Measurements from ENCODE around the gene RPRD1B. TPM values are rescaled to one million over a fixed set of nuclear protein-coding genes. Genes with fewer than 3 reads are reported as not detected.

Gene RPRD1B
- total and polyA plus RNA-seq, 2 experiments from 2014 or later = 7.3 to 24.3 TPM

- no peaks in the 10 kb centered on the region for H3K9me2 ChIP-seq (ENCODE audit: insufficient read depth)
- no peaks in the 10 kb centered on the region for H3K27me3 ChIP-seq (ENCODE audit: insufficient read depth)
- no peak for DNase-seq (ENCODE audit: low spot score)
- H3F3A ChIP-seq (replicated peaks; ENCODE audit: low read depth) = no peaks in the 10 kb centered on the region
- no peaks in the 10 kb centered on the region for H3K36me3 ChIP-seq (ENCODE audit: insufficient read depth)
- Mint-ChIP-seq H3K4me1 (peaks cover 3% of the 10 kb centered on the region; the same call in 2 of the 3 replicates), H3K27ac (no peak overlapping the region), H3K27me3 (ENCODE audit: insufficient read depth, low read depth, poor library complexity) (no peaks in the 10 kb centered on the region), H3K36me3 (ENCODE audit: low read depth) (no peaks in the 10 kb centered on the region), H3K9me3 (no peaks in the 10 kb centered on the region; the same call in 2 of the 3 replicates), H3K4me3 (no peak overlapping the region)
- H3K79me2 ChIP-seq (replicated peaks; ENCODE audit: insufficient read depth) = no peaks in the 10 kb centered on the region
- no peaks in the 10 kb centered on the region for H4K20me1 ChIP-seq (replicated peaks; ENCODE audit: insufficient read depth)
- H3K4me3 ChIP-seq = no peak overlapping the region
- ATAC-seq = no peak
- no peak overlapping the region for H2AFZ ChIP-seq
- H3K4me1 ChIP-seq (ENCODE audit: insufficient read depth) = peaks cover 5% of the 10 kb centered on the region; the same call in 1 of the 2 replicates
- H3K27ac ChIP-seq (ENCODE audit: low read depth) = no peak overlapping the region
- H3K4me2 ChIP-seq = no peak overlapping the region
- TF ChIP-seq REST (IDR thresholded peaks at IDR 0.05; ENCODE audit: unreplicated experiment) = no peak
- no peak for TF ChIP-seq ZNF462 (CRISPR knock-in tag; IDR thresholded peaks at IDR 0.05)
- TF ChIP-seq, protein P1, sequence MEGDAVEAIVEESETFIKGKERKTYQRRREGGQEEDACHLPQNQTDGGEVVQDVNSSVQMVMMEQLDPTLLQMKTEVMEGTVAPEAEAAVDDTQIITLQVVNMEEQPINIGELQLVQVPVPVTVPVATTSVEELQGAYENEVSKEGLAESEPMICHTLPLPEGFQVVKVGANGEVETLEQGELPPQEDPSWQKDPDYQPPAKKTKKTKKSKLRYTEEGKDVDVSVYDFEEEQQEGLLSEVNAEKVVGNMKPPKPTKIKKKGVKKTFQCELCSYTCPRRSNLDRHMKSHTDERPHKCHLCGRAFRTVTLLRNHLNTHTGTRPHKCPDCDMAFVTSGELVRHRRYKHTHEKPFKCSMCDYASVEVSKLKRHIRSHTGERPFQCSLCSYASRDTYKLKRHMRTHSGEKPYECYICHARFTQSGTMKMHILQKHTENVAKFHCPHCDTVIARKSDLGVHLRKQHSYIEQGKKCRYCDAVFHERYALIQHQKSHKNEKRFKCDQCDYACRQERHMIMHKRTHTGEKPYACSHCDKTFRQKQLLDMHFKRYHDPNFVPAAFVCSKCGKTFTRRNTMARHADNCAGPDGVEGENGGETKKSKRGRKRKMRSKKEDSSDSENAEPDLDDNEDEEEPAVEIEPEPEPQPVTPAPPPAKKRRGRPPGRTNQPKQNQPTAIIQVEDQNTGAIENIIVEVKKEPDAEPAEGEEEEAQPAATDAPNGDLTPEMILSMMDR (conservative IDR thresholded peaks at IDR 0.05; ENCODE audit: low read depth in 2 of 2) = no peak
- no peak for TF ChIP-seq STAT1 (IDR thresholded peaks at IDR 0.05; ENCODE audit: unreplicated experiment)
- TF ChIP-seq, protein P2, sequence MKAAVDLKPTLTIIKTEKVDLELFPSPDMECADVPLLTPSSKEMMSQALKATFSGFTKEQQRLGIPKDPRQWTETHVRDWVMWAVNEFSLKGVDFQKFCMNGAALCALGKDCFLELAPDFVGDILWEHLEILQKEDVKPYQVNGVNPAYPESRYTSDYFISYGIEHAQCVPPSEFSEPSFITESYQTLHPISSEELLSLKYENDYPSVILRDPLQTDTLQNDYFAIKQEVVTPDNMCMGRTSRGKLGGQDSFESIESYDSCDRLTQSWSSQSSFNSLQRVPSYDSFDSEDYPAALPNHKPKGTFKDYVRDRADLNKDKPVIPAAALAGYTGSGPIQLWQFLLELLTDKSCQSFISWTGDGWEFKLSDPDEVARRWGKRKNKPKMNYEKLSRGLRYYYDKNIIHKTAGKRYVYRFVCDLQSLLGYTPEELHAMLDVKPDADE (IDR thresholded peaks at IDR 0.05) = no peak
- no peak for TF ChIP-seq CREB1 (CRISPR knock-in tag; IDR thresholded peaks at IDR 0.05; ENCODE audit: low read depth)
- TF ChIP-seq EZH2phosphoT487 (IDR thresholded peaks at IDR 0.05; ENCODE audit: unreplicated experiment) = no peak
- TF ChIP-seq EZH2 (IDR thresholded peaks at IDR 0.05; ENCODE audit: low read depth, unreplicated experiment) = no peak
- no peak for TF ChIP-seq NANOG (IDR thresholded peaks at IDR 0.05; ENCODE audit: borderline replicate concordance)
- TF ChIP-seq POLR2AphosphoS5 (IDR thresholded peaks at IDR 0.05; ENCODE audit: low read depth) = no peak
- TF ChIP-seq ZNF114 (CRISPR knock-in tag; IDR thresholded peaks at IDR 0.05) = no peak
- no peak for TF ChIP-seq JUNB (IDR thresholded peaks at IDR 0.05; ENCODE audit: unreplicated experiment)
- TF ChIP-seq ZNF331 (CRISPR knock-in tag; IDR thresholded peaks at IDR 0.05; ENCODE audit: low read depth) = no peak
These were observed 102.3 kb downstream of the RPRD1B start for GRCh38 chr20:38135651-38136420.
